Activated CD4-positive, CD25-positive, alpha-beta regulatory T cell treated with anti-CD3 and anti-CD28 coated beads, Interleukin-2, amount 50 U/mL, for 24 hours (primary cell): ENCODE data around the gene PPP2R5E.
"Not testable (repeated sequence)": the region's sequence is repeated elsewhere in the genome, so short reads cannot be mapped to it uniquely, and the experiment has no call there.

Source experiments
- ATAC-seq, 2 donors: fragments of 150-1000 bp; cut with Tn5 transposase; one replicate each; pipeline ENCODE4 v1.10.0; 2021; ENCODE audit warnings: mild to moderate bottlenecking in 1 of 2, moderate library complexity in 1 of 2

The PPP2R5E gene

GRCh38 chr14:63431466-63431865 is 111.7 kb downstream of the PPP2R5E start:
- no peak for ATAC-seq

GRCh38 chr14:63428486-63428885 is 114.7 kb downstream of the PPP2R5E start:
- no peak for ATAC-seq

GRCh38 chr14:63426838-63427352 is 116.3 kb downstream of the PPP2R5E start:
- no peak for ATAC-seq

GRCh38 chr14:63423889-63424288 is 119.3 kb downstream of the PPP2R5E start:
- no peak for ATAC-seq

GRCh38 chr14:63423381-63423780 is 119.8 kb downstream of the PPP2R5E start:
- no peak for ATAC-seq

GRCh38 chr14:63421919-63422318 is 121.3 kb downstream of the PPP2R5E start:
- ATAC-seq: no peak

- ATAC-seq: no peak
Observed at GRCh38 chr14:63421226-63421625, 122.0 kb downstream of the PPP2R5E start.

- no peak for ATAC-seq
Observed at GRCh38 chr14:63418020-63418419, 125.2 kb downstream of the PPP2R5E start.

- ATAC-seq: no peak
Observed at GRCh38 chr14:63413009-63413408, 130.2 kb downstream of the PPP2R5E start.

- no peak for ATAC-seq
Observed at GRCh38 chr14:63406333-63406732, 136.8 kb downstream of the PPP2R5E start.

GRCh38 chr14:63405715-63406114 is 137.5 kb downstream of the PPP2R5E start:
- ATAC-seq: no peak

- no peak for ATAC-seq
Observed at GRCh38 chr14:63404906-63405305, 138.3 kb downstream of the PPP2R5E start.

- no peak for ATAC-seq
Observed at GRCh38 chr14:63401646-63402045, 141.5 kb downstream of the PPP2R5E start.

- no peak for ATAC-seq
Observed at GRCh38 chr14:63398952-63399351, 144.2 kb downstream of the PPP2R5E start.

GRCh38 chr14:63394841-63395240 is 148.3 kb downstream of the PPP2R5E start:
- no peak for ATAC-seq

GRCh38 chr14:63394432-63394831 is 148.7 kb downstream of the PPP2R5E start:
- ATAC-seq: no peak

- no peak for ATAC-seq
Observed at GRCh38 chr14:63393012-63393411, 150.2 kb downstream of the PPP2R5E start.

GRCh38 chr14:63392236-63392635 is 150.9 kb downstream of the PPP2R5E start:
- no peak for ATAC-seq

- peak; percentile 68 to 70 for ATAC-seq
Observed at GRCh38 chr14:63388766-63389431, 154.3 kb downstream of the PPP2R5E start.

- no peak for ATAC-seq
Observed at GRCh38 chr14:63387711-63388110, 155.5 kb downstream of the PPP2R5E start.

- ATAC-seq: peak in 1 of 2 donors; percentile 93
Observed at GRCh38 chr14:63383776-63384367, 159.3 kb downstream of the PPP2R5E start.

GRCh38 chr14:63378444-63378843 is 164.7 kb downstream of the PPP2R5E start:
- ATAC-seq: no peak

GRCh38 chr14:63375769-63376168 is 167.4 kb downstream of the PPP2R5E start:
- ATAC-seq: no peak

GRCh38 chr14:63371613-63372012 is 171.6 kb downstream of the PPP2R5E start:
- ATAC-seq: not testable (repeated sequence)

GRCh38 chr14:63371033-63371432 is 172.1 kb downstream of the PPP2R5E start:
- ATAC-seq: no peak
